Neural progenitor cell (in vitro differentiated cells): ENCODE data around the gene ELFN1.

Source experiments
- CTCF ChIP-seq: fragments of 200-600 bp; sonication (generic); IDR thresholded peaks from 2 replicates; pipeline ENCODE4 v1.5.1; 2017; ENCODE audit warnings: antibody characterized with exemption, mild to moderate bottlenecking
- EZH2 ChIP-seq: fragments of 200-600 bp; sonication (generic); IDR thresholded peaks from 2 replicates; pipeline ENCODE4 v1.6.1; 2017; ENCODE audit warnings: antibody characterized with exemption, mild to moderate bottlenecking, moderate library complexity

- no peak for TF ChIP-seq CTCF
- no peak for TF ChIP-seq EZH2
Observed at GRCh38 chr7:1698951-1699350, 28.9 kb downstream of the ELFN1 start.
